GM19468 (cell line): Measurements from ENCODE around the gene B3GNT3.
"Not testable (repeated sequence)": the region's sequence is repeated elsewhere in the genome, so short reads cannot be mapped to it uniquely, and the experiment has no call there.

Source experiments
- ATAC-seq: cut with Tn5 transposase; IDR thresholded peaks from one replicate; pipeline ENCODE4 v1.9.1; 2021; ENCODE audit warnings: mild to moderate bottlenecking, moderate library complexity, moderate number of reproducible peaks; ENCODE audit not compliant: unreplicated experiment; ENCODE audit errors: extremely low read depth

The B3GNT3 gene

GRCh38 chr19:17765069-17765618 is 29.8 kb upstream of the B3GNT3 start:
- ATAC-seq, result no peak

GRCh38 chr19:17766543-17767131 is 28.3 kb upstream of the B3GNT3 start:
- ATAC-seq, result no peak

GRCh38 chr19:17767559-17767958 is 27.4 kb upstream of the B3GNT3 start:
- ATAC-seq, result no peak

GRCh38 chr19:17770613-17771012 is 24.3 kb upstream of the B3GNT3 start:
- ATAC-seq, result no peak

GRCh38 chr19:17772172-17772571 is 22.8 kb upstream of the B3GNT3 start:
- ATAC-seq, result no peak

- ATAC-seq, result no peak
Observed at GRCh38 chr19:17775245-17775927, 19.6 kb upstream of the B3GNT3 start.

- ATAC-seq, result peak; percentile 44
Observed at GRCh38 chr19:17775991-17776803, 18.7 kb upstream of the B3GNT3 start.

- not testable (repeated sequence) for ATAC-seq
Observed at GRCh38 chr19:17777840-17778239, 17.1 kb upstream of the B3GNT3 start.

- ATAC-seq, result no peak
Observed at GRCh38 chr19:17778251-17778967, 16.5 kb upstream of the B3GNT3 start.

GRCh38 chr19:17778968-17779929 is 15.7 kb upstream of the B3GNT3 start:
- ATAC-seq, result no peak

- ATAC-seq, result no peak
Observed at GRCh38 chr19:17780781-17781180, 14.2 kb upstream of the B3GNT3 start.

- ATAC-seq, result not testable (repeated sequence)
Observed at GRCh38 chr19:17783721-17784120, 11.2 kb upstream of the B3GNT3 start.

- no peak for ATAC-seq
Observed at GRCh38 chr19:17784201-17785008, 10.5 kb upstream of the B3GNT3 start.

- ATAC-seq, result no peak
Observed at GRCh38 chr19:17787274-17787913, 7.5 kb upstream of the B3GNT3 start.

- ATAC-seq, result no peak
Observed at GRCh38 chr19:17788632-17789031, 6.3 kb upstream of the B3GNT3 start.

GRCh38 chr19:17790059-17790780 is 4.7 kb upstream of the B3GNT3 start:
- ATAC-seq, result no peak

- ATAC-seq, result no peak
Observed at GRCh38 chr19:17794412-17794730, 567 bp upstream of the B3GNT3 start.

- no peak for ATAC-seq
Observed at GRCh38 chr19:17795495-17795856, 538 bp downstream of the B3GNT3 start.
